Left ventricle myocardium inferior (tissue), 1 donor: ENCODE results near the gene LILRB3. TPM values are rescaled to one million over a fixed set of nuclear protein-coding genes. Genes with fewer than 3 reads are reported as not detected.
"Not testable (repeated sequence)": the region's sequence is repeated elsewhere in the genome, so short reads cannot be mapped to it uniquely, and the experiment has no call there.

Experiments
- DNase-seq: peaks from one replicate; pipeline ENCODE4 v3.0.0-alpha.2; 2020
- H3K27ac ChIP-seq: fragments of 200-600 bp; replicated peaks from 2 replicates; pipeline ENCODE4 v1.8.0; 2021
- H3K27me3 ChIP-seq: fragments of 200-600 bp; 2 replicates; pipeline ENCODE4 v1.8.0; 2021; ENCODE audit warnings: low read depth
- H3K36me3 ChIP-seq: fragments of 200-600 bp; 2 replicates; pipeline ENCODE4 v1.8.0; 2021
- H3K4me1 ChIP-seq: fragments of 200-600 bp; 2 replicates; pipeline ENCODE4 v1.8.0; 2021
- H3K4me3 ChIP-seq: fragments of 200-600 bp; 2 replicates; pipeline ENCODE4 v1.8.0; 2021; ENCODE audit warnings: mild to moderate bottlenecking, moderate library complexity
- H3K9me3 ChIP-seq: fragments of 200-600 bp; replicated peaks from 2 replicates; pipeline ENCODE4 v1.8.0; 2021
- intact Hi-C: fragments of 100-400 bp; cut with micrococcal nuclease; formaldehyde crosslinking; loops from one replicate; pipeline ENCODE4 v1.11.0; 2022
- total RNA-seq: library from RNA; stranded (reverse); fragmentation: NEBNext Ultra II Directional; extraction: Animal tissue kit (Norgen Biotek cat#: 25700); gene quantifications from one replicate; pipeline ENCODE4 v1.2.1, GENCODE V29; 2021
- TF ChIP-seq, protein P1 (sequence below): fragments of 200-600 bp; IDR thresholded peaks from 2 replicates; pipeline ENCODE4 v1.8.0; 2021; ENCODE audit warnings: antibody characterized with exemption, mild to moderate bottlenecking, borderline replicate concordance
- donor health status: DM: no; HTN: yes; CAD: no; lungs with severe emphysema.

The LILRB3 gene
- total RNA-seq, 1 donor from 2014 or later: 4.7 TPM

DNA sequence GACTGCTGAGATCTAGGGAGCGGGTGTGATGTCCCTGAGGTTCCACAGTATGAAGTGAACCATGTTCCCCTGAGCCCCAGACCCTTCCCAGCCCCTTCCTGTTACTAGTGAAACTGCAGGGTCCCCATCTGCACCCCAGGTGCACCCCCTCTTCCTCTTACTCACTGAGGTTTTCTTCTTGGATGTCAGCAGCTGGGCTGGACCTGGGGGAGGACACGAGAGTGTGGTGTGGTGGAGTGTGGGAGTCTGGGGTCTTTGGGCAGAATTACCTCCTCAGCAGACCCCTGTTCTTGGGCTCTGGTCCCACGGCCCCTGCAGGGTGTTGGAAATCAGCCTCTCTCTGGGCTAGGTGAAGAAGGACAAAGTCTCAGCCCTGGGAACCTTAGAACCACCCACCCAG lies 23.1 kb upstream of the LILRB3 start:
- Histone ChIP-seq H3K9me3 (no peaks in the 10 kb centered on the region), H3K4me3 (no peak overlapping the region), H3K27ac (no peak overlapping the region), H3K4me1 (no peaks in the 10 kb centered on the region), H3K27me3 (peaks cover 32% of the 10 kb centered on the region), H3K36me3 (no peaks in the 10 kb centered on the region)
- intact Hi-C loops: no loop called here
- DNase-seq: no peak
- TF ChIP-seq, protein P1, sequence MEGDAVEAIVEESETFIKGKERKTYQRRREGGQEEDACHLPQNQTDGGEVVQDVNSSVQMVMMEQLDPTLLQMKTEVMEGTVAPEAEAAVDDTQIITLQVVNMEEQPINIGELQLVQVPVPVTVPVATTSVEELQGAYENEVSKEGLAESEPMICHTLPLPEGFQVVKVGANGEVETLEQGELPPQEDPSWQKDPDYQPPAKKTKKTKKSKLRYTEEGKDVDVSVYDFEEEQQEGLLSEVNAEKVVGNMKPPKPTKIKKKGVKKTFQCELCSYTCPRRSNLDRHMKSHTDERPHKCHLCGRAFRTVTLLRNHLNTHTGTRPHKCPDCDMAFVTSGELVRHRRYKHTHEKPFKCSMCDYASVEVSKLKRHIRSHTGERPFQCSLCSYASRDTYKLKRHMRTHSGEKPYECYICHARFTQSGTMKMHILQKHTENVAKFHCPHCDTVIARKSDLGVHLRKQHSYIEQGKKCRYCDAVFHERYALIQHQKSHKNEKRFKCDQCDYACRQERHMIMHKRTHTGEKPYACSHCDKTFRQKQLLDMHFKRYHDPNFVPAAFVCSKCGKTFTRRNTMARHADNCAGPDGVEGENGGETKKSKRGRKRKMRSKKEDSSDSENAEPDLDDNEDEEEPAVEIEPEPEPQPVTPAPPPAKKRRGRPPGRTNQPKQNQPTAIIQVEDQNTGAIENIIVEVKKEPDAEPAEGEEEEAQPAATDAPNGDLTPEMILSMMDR: no peak

DNA sequence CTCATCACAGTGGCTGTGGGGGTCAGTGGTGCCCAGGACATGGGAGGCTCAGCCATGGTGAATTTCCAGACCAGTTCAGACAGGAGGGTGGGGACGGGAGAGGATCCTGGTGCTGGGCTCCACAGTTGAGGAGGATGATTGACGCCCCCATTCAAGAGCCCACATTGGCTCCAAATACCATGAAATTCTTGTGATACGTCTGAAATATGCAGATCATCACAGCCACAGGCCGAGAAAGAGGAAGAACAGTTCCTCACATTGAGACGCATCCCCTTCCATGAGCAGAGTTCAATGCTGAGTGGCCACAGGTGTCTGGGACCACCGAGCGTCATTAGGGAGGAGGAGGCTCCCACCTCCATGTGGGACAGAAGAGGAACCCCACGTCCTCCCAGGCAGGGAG lies 21.0 kb upstream of the LILRB3 start:
- peaks cover 36% of the 10 kb centered on the region for H3K27me3 ChIP-seq
- DNase-seq, intact Hi-C loops, H3K36me3 ChIP-seq, H3K4me3 ChIP-seq, H3K4me1 ChIP-seq, H3K9me3 ChIP-seq, H3K27ac ChIP-seq: not testable (repeated sequence)

DNA sequence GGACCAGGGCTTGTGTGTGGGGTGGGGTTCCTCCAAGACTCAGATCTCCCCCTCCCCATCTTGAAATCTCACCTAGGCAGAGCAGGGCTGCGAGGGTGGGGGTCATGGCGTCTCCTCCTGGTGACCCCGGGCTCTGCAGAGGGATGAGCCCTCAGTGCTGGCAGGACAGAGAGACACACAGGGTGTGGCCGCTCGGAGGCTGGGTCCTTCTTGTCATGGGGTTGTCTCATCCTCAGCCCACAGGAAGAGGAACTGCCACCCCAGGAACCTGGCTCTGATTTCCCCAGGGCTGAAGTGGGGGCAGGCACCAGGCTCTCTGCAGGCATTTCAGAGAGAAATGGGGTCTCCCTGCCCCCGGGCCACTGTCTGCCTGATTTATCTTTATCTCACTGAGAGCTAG lies 19.8 kb upstream of the LILRB3 start, which contains the start of gene LILRA6:
TSS of gene LILRA6 (minus strand) at position 145 of the 400 bp plus-strand sequence.
- H3K4me1 ChIP-seq, DNase-seq, H3K4me3 ChIP-seq, H3K9me3 ChIP-seq, H3K36me3 ChIP-seq, H3K27ac ChIP-seq, intact Hi-C loops: not testable (repeated sequence)
- peaks cover 26% of the 10 kb centered on the region for H3K27me3 ChIP-seq

DNA sequence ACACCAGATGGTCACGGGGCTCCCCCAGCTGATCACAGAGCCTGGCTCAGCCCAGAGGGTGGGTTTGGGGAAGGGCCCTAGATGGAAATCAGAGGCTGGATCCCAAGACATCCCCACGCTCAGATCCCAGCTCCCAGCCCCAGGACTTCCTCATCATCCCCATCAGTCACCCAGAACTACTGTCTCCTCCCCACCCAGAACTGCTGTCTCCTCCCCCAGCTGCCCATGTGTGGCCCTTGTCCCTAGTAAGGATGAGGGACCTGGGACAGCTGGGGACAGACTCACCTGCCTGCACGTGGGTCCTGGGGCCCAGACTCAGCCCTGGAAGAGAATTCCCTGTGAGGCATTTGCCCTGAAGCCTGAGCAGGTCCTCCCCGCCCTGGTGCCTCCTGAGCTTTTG lies 19.4 kb upstream of the LILRB3 start:
- H3K36me3 ChIP-seq, H3K9me3 ChIP-seq, H3K27ac ChIP-seq, H3K4me3 ChIP-seq, DNase-seq, intact Hi-C loops, H3K4me1 ChIP-seq: not testable (repeated sequence)
- H3K27me3 ChIP-seq: peaks cover 25% of the 10 kb centered on the region

DNA sequence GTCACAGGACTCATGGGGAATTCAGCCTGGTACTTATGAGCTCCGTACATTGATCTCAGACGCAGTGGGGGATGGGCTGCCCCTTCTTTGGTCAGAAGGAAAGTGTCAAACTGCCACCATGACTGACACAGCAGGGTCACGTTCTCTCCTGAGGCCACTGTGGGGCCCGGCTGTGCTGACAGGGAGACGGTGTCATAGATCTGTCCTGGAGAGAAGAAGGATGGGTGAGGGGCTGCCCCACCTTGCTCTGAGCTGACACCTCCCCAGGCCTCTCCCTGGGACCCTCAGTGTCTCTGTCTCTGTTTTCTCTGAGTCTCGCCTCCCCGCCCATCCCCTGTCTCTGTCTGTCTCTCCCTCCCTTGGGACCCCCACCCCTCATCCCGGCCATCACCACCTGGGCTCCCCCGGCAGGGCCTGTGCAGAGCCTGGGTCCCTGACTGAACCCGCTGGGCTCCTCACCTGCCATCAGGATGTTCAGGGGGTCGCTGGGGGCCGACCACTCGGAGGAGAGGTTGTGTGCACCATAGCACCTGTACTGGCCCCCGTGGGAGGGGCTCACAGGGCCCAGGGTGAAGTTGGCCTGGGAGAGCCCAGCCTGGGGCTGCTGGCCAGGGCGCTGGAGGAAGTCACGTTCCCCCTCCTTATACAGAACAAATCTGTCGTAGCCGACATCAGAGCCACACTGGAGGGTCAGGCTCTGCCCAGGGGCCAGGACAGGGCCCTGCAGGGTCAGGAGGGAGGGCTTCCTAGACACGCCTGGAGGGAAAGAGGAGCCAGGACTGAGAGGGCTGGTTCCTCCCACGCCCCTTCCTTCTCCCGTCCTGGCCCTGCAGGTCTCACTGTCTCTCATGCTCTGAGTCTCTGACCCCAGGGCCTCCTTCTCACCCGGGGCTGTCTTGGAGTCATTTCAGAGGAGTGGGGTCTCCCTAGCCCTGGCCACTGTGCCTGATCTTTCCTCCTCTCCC lies 17.8 kb upstream of the LILRB3 start:
- H3K27ac ChIP-seq, H3K4me1 ChIP-seq, H3K9me3 ChIP-seq, intact Hi-C loops, H3K36me3 ChIP-seq, DNase-seq, H3K4me3 ChIP-seq: not testable (repeated sequence)
- H3K27me3 ChIP-seq: peaks cover 32% of the 10 kb centered on the region

DNA sequence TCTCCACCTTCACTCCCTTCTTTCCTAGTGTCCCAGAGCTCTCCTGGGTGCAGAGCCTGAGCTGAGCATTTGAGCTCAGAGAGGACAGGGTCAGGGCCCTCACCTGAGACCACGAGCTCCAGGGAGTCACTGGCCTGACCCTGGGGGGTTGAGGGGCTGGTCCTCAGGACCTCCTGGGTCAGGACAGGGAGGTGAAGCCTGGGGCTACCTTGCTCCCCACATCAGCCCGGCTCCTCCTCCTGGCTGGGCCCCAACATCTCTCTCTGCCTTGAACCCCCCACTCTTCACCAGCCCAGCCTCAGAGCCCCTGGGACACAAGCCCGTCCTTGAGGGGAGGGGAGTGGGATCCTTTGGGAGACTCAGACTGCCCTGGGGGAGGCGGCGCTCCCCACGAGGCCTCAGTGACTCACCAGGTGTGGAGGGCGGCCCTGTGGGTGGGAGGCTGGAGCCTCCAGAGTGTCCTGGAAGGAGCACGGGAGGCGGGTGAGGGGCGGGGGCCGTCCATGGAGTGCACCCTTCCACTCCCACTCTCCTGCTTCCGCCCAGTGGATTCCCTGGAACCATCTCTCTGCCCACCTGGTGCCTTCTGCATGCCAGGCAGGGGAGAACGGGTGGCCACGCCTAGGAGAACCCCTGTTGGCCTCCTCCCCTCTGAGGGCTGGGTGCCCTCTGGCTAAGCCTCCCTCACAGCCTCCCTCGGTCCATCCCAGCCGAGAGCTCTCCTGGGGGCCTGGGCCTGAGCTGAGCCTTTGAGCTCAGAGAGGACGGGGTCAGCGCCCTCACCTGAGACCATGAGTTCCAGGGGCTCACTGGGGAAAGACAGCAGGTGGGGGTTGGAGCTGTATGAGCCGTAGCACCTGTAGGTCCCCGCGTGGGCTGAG lies 16.9 kb upstream of the LILRB3 start:
- H3K27ac ChIP-seq, H3K36me3 ChIP-seq, H3K4me3 ChIP-seq, H3K4me1 ChIP-seq, DNase-seq, H3K9me3 ChIP-seq: not testable (repeated sequence)
- intact Hi-C loops: loop anchor here (10.0 kb wide), 1 partner anchor 65 kb away; the partner anchor contains the start of gene TMC4
- H3K27me3 ChIP-seq: peaks cover 36% of the 10 kb centered on the region

DNA sequence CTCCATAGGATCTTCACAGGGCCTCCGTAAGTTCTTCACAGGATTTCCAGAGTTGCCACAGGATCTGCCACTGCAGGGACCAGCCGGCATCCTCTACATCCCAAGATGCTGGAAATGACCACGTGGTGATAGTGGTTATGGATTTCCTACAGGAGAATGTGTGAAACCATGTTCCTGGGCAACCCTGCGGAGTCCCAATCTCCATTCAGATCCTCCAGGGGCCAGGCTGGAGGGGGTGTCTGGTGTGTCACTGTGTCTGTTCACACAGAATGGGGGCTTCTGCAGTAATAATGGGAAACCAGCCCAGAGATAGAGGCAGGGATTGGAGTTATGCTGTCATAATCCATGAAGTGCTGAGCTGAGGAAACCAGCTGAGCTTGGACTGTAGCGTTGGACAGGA lies 11.1 kb upstream of the LILRB3 start:
- Histone ChIP-seq H3K4me3 (no peak overlapping the region), H3K27ac (no peak overlapping the region), H3K27me3 (peaks cover 44% of the 10 kb centered on the region), H3K36me3 (no peaks in the 10 kb centered on the region), H3K9me3 (no peaks in the 10 kb centered on the region), H3K4me1 (no peaks in the 10 kb centered on the region)
- intact Hi-C loops: loop anchor here (10.0 kb wide), 1 partner anchor 59 kb away; the partner anchor contains the start of gene TMC4
- TF ChIP-seq, protein P1: no peak
- no peak for DNase-seq
